ENCODE results near the gene TMPRSS7. TPM values are rescaled to one million over a fixed set of nuclear protein-coding genes. Genes with fewer than 3 reads are reported as not detected.

TMPRSS7 gene
- polyA plus RNA-seq, 1 donor (not counting 4 experiments of a cell fraction or from before 2014, with no cell fraction given), result 0.18 TPM

- Histone ChIP-seq H3K4me1 (ENCODE audit: control insufficient read depth, extremely low read depth, insufficient read depth, low read length) (no peaks in the 10 kb centered on the region), H2AFZ (ENCODE audit: control insufficient read depth, low read length) (no peak overlapping the region), H3K4me2 (ENCODE audit: control insufficient read depth, extremely low read depth, insufficient read depth, low read depth, low read length) (no peak overlapping the region), H3K9me3 (ENCODE audit: control insufficient read depth, low read depth, low read length) (no peaks in the 10 kb centered on the region), H3K27me3 (ENCODE audit: control insufficient read depth, extremely low read depth, insufficient read depth, low read length) (no peaks in the 10 kb centered on the region), H3K9ac (ENCODE audit: control insufficient read depth, extremely low read depth, insufficient read depth, low read length) (no peak overlapping the region), H3K36me3 (ENCODE audit: control insufficient read depth in 2 of 2, extremely low read depth in 1 of 2, insufficient read depth in 2 of 2, low read length in 2 of 2) (peaks cover 19 to 21% of the 10 kb centered on the region in 2 experiments), H3K4me3 (ENCODE audit: control insufficient read depth in 2 of 3, extremely low read depth in 1 of 3, insufficient read depth in 2 of 3, low read depth in 1 of 3, low read length in 3 of 3) (no peak overlapping the region), H4K20me1 (ENCODE audit: control insufficient read depth, extremely low read depth, insufficient read depth, low read length) (no peaks in the 10 kb centered on the region), H3K9me1 (ENCODE audit: control insufficient read depth, extremely low read depth, insufficient read depth, low read length) (no peaks in the 10 kb centered on the region), H3K27ac (ENCODE audit: control insufficient read depth, insufficient read depth, low read length) (no peak overlapping the region), H3K79me2 (ENCODE audit: control insufficient read depth, insufficient read depth, low read length) (no peaks in the 10 kb centered on the region)
- TF ChIP-seq EZH2 (IDR thresholded peaks at IDR 0.05; ENCODE audit: low read length) (no peak), CTCF (optimal IDR thresholded peaks at IDR 0.05 in 1 of 3, IDR thresholded peaks at IDR 0.05 in 1 of 3, conservative IDR thresholded peaks at IDR 0.05 in 1 of 3; ENCODE audit: extremely low read depth in 1 of 3, insufficient read depth in 2 of 3, low read length in 3 of 3) (no peak)
- dilution Hi-C loops (cut with MboI; ENCODE audit: extremely low pct_ligation_motif_present, low sequenced_read_pairs), result no loop called here
- DNase-seq (ENCODE audit: low read depth, low spot score), result no peak
- FAIRE-seq, result no peak
Measured at GRCh38 chr3:112119962-112120836, 85.7 kb downstream of the TMPRSS7 start.

- Histone ChIP-seq H3K27me3 (ENCODE audit: control insufficient read depth, extremely low read depth, insufficient read depth, low read length) (no peaks in the 10 kb centered on the region), H4K20me1 (ENCODE audit: control insufficient read depth, extremely low read depth, insufficient read depth, low read length) (no peaks in the 10 kb centered on the region), H3K4me3 (ENCODE audit: control insufficient read depth in 2 of 3, extremely low read depth in 1 of 3, insufficient read depth in 2 of 3, low read depth in 1 of 3, low read length in 3 of 3) (no peak overlapping the region), H3K36me3 (ENCODE audit: control insufficient read depth in 2 of 2, extremely low read depth in 1 of 2, insufficient read depth in 2 of 2, low read length in 2 of 2) (peaks cover 14 to 16% of the 10 kb centered on the region in 2 experiments), H3K9me1 (ENCODE audit: control insufficient read depth, extremely low read depth, insufficient read depth, low read length) (no peaks in the 10 kb centered on the region), H3K27ac (ENCODE audit: control insufficient read depth, insufficient read depth, low read length) (no peak overlapping the region), H3K9me3 (ENCODE audit: control insufficient read depth, low read depth, low read length) (no peaks in the 10 kb centered on the region), H3K79me2 (ENCODE audit: control insufficient read depth, insufficient read depth, low read length) (no peaks in the 10 kb centered on the region), H3K4me2 (ENCODE audit: control insufficient read depth, extremely low read depth, insufficient read depth, low read depth, low read length) (no peak overlapping the region), H2AFZ (ENCODE audit: control insufficient read depth, low read length) (no peak overlapping the region), H3K4me1 (ENCODE audit: control insufficient read depth, extremely low read depth, insufficient read depth, low read length) (peaks cover 5% of the 10 kb centered on the region), H3K9ac (ENCODE audit: control insufficient read depth, extremely low read depth, insufficient read depth, low read length) (no peak overlapping the region)
- DNase-seq (ENCODE audit: low read depth, low spot score), result no peak
- dilution Hi-C loops (cut with MboI; ENCODE audit: extremely low pct_ligation_motif_present, low sequenced_read_pairs), result no loop called here
- TF ChIP-seq EZH2 (IDR thresholded peaks at IDR 0.05; ENCODE audit: low read length) (no peak), CTCF (optimal IDR thresholded peaks at IDR 0.05 in 1 of 3, IDR thresholded peaks at IDR 0.05 in 1 of 3, conservative IDR thresholded peaks at IDR 0.05 in 1 of 3; ENCODE audit: extremely low read depth in 1 of 3, insufficient read depth in 2 of 3, low read length in 3 of 3) (no peak)
- FAIRE-seq, result no peak
Measured at GRCh38 chr3:112121577-112122547, 87.3 kb downstream of the TMPRSS7 start.
